Posterior vena cava (tissue), 2 donors: ENCODE results near the gene FANCI. TPM values are rescaled to one million over a fixed set of nuclear protein-coding genes. Genes with fewer than 3 reads are reported as not detected.

ENCODE experiments used
- microRNA-seq, 2 donors: library from miRNA; unstranded; fragments of <30 nt; microRNA quantifications; one replicate each; pipeline ENCODE4 v1.2.0, GENCODE V29; 2020 to 2021; ENCODE audit warnings: borderline microRNAs expressed in 2 of 2
- total RNA-seq, 2 donors: library from RNA; stranded (reverse); fragmentation: NEBNext Ultra II Directional; extraction: Animal tissue kit (Norgen Biotek cat#: 25700); gene quantifications; one replicate each; pipeline ENCODE4 v1.2.1, GENCODE V29; 2021
- donor health status: DM: yes; HTN: yes; CAD: no.
- donor health status: DM: yes; HTN: yes; CAD: no.

FANCI gene
- total RNA-seq, 2 donors from 2014 or later = 6.1 to 7.0 TPM

Small RNA genes lying within 50 kb of the gene (microRNA-seq; reads per million reads assigned to microRNA genes)
- 0.65 to 1.3 reads per million in 2 donors for gene MIR6766

Other genes starting within 250 kb of the FANCI start
- 100 to 1,000 TPM in 1 of 2 donors, 10 to 100 TPM in 1; 88.7 to 142 TPM for gene ABHD2, start 155.5 kb upstream of the FANCI start, total RNA-seq
- not detected for gene RLBP1, start 22.4 kb upstream of the FANCI start, total RNA-seq
- gene POLG, start 90.8 kb downstream of the FANCI start, total RNA-seq = 10 to 100 TPM; 45.6 to 47.9 TPM